WERI-Rb-1 (cell line): Measurements from ENCODE around the gene KIAA1671.

ENCODE experiments used
- DNase-seq: peaks from one replicate; pipeline ENCODE4 v3.0.0-alpha.2; 2020
- H3K27ac ChIP-seq: fragments of 250-450 bp; sonication (Bioruptor Pico); 2 replicates; pipeline ENCODE4 v1.5.1; 2020; ENCODE audit warnings: mild to moderate bottlenecking, moderate library complexity
- H3K27me3 ChIP-seq: fragments of 250-450 bp; sonication (Bioruptor Pico); 2 replicates; pipeline ENCODE4 v1.5.1; 2021; ENCODE audit warnings: mild to moderate bottlenecking, low read depth, moderate library complexity; ENCODE audit not compliant: insufficient read depth, severe bottlenecking
- H3K36me3 ChIP-seq: fragments of 250-450 bp; sonication (Bioruptor Pico); 2 replicates; pipeline ENCODE4 v1.5.1; 2020; ENCODE audit warnings: mild to moderate bottlenecking, moderate library complexity
- H3K4me3 ChIP-seq: 2 replicates; pipeline ENCODE4 v1.5.1; 2011; ENCODE audit warnings: low read depth, mild to moderate bottlenecking, control low read depth, low read length
- H3K9me3 ChIP-seq: fragments of 250-450 bp; sonication (Bioruptor Pico); 2 replicates; pipeline ENCODE4 v1.5.1; 2021; ENCODE audit warnings: mild to moderate bottlenecking, moderate library complexity; ENCODE audit not compliant: severe bottlenecking
- TF ChIP-seq, protein P1 (sequence below): IDR thresholded peaks from 2 replicates; pipeline ENCODE4 v1.5.1; 2011; ENCODE audit warnings: low read depth, mild to moderate bottlenecking, control low read depth, inconsistent platforms, low read length

The KIAA1671 gene

DNA sequence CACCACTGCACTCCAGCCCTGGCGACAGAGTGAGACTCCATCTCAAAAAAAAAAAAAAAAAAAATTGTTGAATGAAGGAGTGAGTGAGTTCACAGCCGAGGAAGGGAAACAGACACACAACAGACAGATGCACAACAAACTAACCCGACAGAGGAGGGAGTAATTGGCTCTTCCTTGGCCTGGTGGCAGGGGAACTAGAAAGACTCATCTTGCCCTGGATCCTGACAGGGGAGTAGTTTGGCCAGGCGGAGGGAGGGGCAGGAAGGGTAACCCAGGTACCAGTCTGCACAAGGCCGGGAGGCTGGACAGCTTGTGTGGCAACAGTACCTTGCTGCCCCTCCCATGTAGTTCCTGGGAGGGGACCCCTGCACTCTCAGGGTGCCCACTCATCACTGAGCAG lies 106.9 kb downstream of the KIAA1671 start:
- no peak overlapping the region for H3K4me3 ChIP-seq
- no peak for DNase-seq
- no peaks in the 10 kb centered on the region for H3K9me3 ChIP-seq
- H3K27ac ChIP-seq: no peak overlapping the region
- no peaks in the 10 kb centered on the region for H3K27me3 ChIP-seq
- TF ChIP-seq, protein P1, sequence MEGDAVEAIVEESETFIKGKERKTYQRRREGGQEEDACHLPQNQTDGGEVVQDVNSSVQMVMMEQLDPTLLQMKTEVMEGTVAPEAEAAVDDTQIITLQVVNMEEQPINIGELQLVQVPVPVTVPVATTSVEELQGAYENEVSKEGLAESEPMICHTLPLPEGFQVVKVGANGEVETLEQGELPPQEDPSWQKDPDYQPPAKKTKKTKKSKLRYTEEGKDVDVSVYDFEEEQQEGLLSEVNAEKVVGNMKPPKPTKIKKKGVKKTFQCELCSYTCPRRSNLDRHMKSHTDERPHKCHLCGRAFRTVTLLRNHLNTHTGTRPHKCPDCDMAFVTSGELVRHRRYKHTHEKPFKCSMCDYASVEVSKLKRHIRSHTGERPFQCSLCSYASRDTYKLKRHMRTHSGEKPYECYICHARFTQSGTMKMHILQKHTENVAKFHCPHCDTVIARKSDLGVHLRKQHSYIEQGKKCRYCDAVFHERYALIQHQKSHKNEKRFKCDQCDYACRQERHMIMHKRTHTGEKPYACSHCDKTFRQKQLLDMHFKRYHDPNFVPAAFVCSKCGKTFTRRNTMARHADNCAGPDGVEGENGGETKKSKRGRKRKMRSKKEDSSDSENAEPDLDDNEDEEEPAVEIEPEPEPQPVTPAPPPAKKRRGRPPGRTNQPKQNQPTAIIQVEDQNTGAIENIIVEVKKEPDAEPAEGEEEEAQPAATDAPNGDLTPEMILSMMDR: no peak
- H3K36me3 ChIP-seq: no peaks in the 10 kb centered on the region; the same call in 1 of the 2 replicates

DNA sequence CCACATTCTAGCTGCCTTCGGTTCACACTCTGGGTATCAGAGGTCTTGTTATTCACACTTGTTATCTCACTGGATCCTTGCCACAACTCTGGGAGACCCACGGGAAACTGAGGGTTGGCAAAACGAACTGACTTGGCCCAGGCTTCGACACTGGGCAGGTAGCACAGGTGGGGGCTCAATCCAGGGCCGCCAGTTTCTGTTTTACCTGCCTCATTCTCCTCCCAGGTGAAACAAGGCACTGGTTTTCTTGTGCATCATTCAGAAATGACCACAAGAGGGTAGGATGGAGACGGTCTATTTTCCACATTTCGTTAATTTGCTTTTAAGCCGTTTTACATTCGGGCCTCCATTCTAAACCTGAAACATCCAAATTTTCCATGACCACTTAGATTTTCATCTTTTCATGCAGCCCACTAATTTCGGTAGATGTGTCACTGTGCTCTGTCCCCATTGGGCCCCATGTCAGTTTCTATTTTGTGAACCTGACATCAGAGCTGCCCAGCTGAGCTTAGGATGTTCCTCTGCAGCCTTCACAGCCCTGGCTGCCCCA lies 108.1 kb downstream of the KIAA1671 start:
- no peak overlapping the region for H3K4me3 ChIP-seq
- TF ChIP-seq, protein P1: peak; percentile 29; the same call in 1 of the 2 replicates
- H3K9me3 ChIP-seq: no peaks in the 10 kb centered on the region
- no peaks in the 10 kb centered on the region; the same call in 1 of the 2 replicates for H3K36me3 ChIP-seq
- DNase-seq: no peak
- H3K27ac ChIP-seq: no peak overlapping the region
- H3K27me3 ChIP-seq: no peaks in the 10 kb centered on the region

DNA sequence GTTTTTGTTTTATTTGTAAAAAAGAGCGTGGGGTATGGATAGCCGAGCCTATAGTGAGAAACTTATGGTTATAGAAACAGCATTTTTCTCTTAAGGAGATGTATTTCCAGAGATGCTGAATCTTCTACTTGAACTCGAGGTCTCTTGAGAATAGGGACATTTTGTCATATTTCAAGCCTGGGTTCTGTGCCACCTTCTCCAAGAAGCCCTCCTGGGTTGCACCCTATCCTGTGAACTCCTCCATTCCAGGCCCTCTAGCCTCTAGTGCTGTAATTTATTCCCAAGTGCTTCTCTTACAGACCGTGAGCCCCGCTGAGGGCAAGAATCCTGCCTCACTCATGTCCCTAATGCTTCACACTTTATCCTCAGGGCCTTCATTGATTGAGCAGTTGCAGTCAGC lies 108.6 kb downstream of the KIAA1671 start:
- TF ChIP-seq, protein P1: no peak
- DNase-seq: no peak
- no peaks in the 10 kb centered on the region; the same call in 1 of the 2 replicates for H3K36me3 ChIP-seq
- no peak overlapping the region for H3K4me3 ChIP-seq
- H3K27ac ChIP-seq: peak overlapping the region; percentile 54; the same call in 1 of the 2 replicates
- H3K9me3 ChIP-seq: no peaks in the 10 kb centered on the region
- H3K27me3 ChIP-seq: no peaks in the 10 kb centered on the region

DNA sequence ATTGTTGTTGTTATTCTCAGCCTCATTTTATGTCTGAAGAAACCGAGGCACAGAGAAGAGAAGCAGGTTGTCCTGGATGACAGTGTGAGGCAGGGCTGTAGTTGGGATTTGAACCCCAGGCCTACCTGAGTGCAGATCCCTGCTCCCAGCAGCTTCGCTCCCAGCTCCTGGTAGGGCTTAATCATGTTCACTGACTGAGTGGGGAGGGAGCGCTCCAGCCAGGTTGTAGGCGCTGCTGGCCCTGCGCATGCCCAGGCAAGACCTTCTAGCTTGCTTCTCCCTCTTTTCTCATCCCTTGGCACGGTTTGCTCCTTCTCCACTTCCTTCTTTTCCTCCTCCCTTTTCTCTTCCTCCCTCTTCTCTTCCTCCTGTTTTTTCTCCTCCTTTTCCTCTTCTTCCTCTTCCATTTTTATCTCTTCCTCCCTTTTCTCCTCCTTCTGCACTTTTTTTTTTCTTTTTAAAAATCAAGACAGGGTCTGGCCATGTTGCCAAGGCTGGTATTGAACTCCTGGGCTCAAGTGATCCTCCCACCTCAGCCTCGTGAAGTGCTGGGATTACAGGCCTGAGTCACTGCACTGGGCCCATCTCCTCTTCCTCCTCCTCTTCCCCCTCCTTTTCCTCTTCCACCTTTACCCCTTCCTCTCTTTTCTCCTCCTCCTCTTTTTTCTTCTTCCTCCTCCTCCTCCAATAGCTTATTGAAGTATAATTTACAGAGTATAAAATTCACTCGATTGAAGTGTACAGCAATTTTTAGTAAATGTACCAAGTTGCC lies 109.3 kb downstream of the KIAA1671 start:
- no peak overlapping the region for H3K4me3 ChIP-seq
- TF ChIP-seq, protein P1: no peak

DNA sequence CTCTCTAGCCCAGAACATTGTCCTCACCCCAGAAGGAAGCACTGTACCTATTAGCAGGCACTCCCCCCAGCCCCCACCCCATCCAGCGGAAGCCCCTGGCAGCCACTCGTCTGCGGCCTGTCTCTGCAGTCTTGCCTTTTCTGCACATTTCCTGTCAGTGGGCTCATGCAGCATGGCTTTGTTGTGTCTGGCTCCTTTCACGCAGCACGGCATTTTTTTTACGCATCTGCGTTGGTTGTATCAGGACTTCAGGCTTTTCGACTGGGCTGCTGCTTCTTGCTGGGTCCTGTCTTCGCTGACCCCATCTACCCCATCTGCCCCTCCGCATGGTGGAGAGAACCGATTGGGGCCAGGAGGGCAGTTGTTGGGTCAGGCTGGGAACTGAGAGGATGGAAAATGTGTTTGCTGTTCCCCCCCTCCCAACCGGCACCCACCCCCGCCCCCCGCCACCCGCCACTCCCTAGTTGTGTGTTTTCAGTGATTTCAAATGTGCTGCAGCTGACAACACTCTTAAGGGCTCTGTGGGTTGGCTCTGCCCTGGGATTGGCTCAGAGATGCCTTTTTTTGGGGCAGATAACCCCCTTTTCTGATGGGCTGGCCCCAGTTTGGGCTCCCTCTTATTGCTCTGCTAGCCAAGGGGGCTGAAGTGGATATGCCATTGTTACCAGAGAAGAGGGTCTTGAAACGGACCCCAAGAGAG lies 110.0 kb downstream of the KIAA1671 start:
- DNase-seq: no peak
- H3K9me3 ChIP-seq: no peaks in the 10 kb centered on the region
- TF ChIP-seq, protein P1: no peak
- H3K27me3 ChIP-seq: no peaks in the 10 kb centered on the region
- no peak overlapping the region for H3K4me3 ChIP-seq
- H3K27ac ChIP-seq: peak overlapping the region; percentile 54
- H3K36me3 ChIP-seq: no peaks in the 10 kb centered on the region; the same call in 1 of the 2 replicates

More for the DNA sequence above, 109.3 kb downstream of the KIAA1671 start:
- no peaks in the 10 kb centered on the region for H3K9me3 ChIP-seq
- H3K36me3 ChIP-seq: no peaks in the 10 kb centered on the region; the same call in 1 of the 2 replicates
- peak; percentile 51 for DNase-seq
- H3K27ac ChIP-seq: peak overlapping the region; percentile 54
- H3K27me3 ChIP-seq: no peaks in the 10 kb centered on the region
